GM18861 (cell line): ENCODE measurements around the gene NTMT1.
"Not testable (repeated sequence)": the region's sequence is repeated elsewhere in the genome, so short reads cannot be mapped to it uniquely, and the experiment has no call there.

ENCODE experiments used
- ATAC-seq: cut with Tn5 transposase; IDR thresholded peaks from one replicate; pipeline ENCODE4 v1.9.1; 2021; ENCODE audit not compliant: unreplicated experiment

NTMT1 gene

DNA sequence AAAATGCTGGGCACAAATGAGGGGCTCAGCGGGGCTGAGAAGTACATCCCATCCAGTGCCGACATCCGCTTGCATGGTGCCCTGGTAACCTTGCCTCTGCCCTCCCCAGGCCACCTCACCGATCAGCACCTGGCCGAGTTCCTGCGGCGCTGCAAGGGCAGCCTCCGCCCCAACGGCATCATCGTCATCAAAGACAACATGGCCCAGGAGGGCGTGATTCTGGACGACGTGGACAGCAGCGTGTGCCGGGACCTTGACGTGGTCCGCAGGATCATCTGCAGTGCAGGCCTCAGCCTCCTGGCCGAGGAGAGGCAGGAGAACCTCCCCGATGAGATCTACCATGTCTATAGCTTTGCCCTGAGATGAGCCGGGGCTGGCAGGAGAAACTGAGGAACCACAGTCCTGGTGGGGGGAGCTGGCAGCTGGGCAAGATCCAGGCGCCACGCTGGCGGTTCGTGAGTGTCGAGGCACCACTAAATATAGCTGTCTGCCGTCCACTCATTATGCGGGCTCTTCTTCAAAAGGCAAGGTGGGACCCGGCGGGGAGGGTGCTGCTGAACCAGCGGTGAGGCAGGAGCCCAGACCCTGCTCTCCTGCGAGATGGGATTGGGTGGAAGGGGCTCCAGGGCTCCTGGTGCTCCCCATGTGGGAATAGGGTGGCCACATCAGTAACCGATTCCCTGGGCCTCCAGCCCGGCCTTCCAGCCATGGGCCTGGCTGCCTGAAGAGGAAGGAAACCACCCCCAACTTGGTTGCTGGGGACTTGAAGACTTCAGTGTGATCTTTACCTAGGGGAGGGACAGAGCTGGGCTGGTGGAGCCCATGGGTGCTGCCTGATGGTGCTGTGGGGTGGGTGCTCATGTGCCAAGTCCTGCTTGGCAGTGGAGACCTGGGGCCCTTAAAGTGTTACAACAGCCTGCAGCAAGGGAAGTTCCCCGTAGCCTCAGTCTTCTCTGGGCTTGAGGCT is 9.4 kb downstream of the NTMT1 start:
- ATAC-seq = no peak

DNA sequence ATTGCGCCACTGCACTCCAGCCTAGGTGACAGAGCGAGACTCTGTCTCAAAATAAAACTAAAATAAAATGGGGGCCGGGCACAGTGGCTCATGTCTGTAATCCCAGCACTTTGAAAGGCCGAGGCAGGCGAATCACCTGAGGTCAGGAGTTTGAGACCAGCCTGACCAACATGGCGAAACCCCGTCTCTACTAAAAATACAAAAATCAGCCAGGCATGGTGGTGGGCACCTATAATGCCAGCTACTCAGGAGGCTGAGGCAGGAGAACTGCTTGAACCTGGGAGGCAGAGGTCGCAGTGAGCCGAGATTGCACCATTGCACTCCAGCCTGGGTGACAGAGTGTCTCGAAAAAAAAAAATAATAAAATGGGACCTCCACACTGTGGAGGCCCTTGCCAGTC is 10.4 kb downstream of the NTMT1 start:
- ATAC-seq = not testable (repeated sequence)

DNA sequence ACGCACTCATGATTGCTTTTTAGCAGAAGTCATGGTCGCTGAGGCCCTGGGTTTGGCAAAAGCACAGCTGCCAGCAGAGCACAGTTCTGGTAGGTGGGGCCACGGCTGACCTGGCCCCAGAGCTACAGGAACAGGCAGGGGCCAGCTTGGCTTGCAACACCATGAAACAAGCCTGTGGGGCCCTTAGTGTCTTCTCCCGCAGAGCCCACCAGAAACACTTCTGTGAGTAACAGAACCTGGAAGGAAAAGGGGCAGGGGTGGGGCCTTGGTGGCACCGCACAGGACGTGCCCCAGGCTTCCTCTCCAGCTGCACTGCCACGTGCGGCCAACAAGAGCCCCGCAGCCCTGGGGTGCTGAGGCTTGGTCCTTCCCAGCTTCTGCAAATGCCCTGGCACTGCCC is 11.1 kb downstream of the NTMT1 start:
- ATAC-seq = no peak

DNA sequence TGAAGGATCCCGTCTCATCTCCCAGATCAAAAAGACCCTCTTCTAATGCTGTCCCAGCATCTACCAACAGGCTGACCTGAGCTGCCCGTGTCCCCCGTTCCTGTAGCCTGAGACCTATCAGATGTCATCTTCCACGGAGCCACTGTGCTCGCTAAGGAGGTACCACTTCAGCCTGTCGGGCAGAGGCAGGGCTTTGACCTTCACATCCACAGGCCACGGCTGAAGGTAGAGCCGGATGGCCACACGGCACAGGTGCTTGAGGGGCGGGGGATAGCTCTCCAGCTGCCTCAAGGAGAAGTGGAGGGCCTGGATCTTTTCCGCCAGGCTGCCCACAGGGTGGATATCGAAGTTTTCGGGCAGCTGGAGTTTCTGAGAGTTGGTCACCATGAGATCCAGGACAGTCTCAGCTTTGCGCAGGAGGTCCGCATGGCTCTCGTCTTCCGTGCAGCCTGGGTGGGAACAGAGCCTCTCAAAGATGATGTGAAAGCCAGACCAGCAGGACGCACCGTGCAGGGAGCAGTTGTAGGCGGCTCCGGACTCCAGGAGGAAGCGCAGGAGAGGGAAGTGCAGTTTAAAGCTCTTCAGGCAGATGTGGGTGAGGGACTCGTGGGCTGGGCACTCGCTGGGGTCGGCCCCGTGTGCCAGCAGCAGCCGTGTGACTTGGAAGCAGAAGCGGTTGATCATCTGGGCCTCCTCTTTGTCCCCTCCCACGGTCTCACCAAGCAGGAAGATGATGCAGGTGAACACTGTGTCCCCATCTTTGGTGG is 11.9 kb downstream of the NTMT1 start:
- no peak for ATAC-seq

DNA sequence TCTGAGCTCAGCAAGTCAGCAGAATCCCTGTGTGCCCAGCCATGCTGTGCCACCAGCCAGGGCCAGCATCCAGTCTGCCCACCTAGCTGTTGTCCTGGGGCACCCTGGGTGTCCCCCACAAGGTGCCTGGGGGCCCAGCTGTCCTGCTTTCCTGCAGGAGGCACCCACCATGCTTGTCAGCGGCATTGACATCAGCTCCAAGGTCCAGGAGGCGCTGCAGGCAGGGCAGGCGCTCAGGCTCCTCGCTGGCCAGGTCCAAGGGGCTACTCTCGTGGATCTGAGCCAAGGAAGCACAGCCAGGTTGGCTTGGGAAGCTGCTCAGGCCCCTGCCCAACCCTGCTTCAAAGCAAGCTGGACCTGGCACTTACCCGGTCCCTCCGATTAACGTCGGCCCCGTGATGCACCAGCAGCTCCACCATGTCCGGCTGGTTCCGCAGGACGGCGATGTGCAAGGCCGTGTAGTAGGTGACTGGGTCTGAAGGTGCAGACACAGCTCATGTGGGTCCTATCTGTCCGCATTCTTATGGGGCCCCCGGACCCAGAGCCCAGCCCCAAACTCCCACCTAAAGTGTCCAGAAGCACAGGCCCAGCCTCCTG is 13.2 kb downstream of the NTMT1 start:
- ATAC-seq = no peak

DNA sequence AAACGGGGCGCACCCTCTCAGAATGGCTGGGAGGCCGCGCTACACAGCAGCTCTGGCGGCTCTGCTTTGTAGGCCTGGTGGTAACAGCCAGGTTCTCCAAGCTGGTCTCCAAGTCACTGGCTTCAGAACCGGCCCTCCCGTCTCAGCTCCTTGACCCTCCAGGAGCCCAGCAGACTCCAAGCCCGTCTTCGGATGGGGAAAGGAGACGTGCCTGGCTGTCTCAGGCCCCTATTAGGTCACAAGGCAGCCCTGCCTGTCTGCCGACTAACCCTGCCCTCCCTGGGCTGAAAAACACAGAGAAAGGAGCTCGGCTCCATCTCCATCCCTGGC is 13.8 kb downstream of the NTMT1 start:
- no peak for ATAC-seq

DNA sequence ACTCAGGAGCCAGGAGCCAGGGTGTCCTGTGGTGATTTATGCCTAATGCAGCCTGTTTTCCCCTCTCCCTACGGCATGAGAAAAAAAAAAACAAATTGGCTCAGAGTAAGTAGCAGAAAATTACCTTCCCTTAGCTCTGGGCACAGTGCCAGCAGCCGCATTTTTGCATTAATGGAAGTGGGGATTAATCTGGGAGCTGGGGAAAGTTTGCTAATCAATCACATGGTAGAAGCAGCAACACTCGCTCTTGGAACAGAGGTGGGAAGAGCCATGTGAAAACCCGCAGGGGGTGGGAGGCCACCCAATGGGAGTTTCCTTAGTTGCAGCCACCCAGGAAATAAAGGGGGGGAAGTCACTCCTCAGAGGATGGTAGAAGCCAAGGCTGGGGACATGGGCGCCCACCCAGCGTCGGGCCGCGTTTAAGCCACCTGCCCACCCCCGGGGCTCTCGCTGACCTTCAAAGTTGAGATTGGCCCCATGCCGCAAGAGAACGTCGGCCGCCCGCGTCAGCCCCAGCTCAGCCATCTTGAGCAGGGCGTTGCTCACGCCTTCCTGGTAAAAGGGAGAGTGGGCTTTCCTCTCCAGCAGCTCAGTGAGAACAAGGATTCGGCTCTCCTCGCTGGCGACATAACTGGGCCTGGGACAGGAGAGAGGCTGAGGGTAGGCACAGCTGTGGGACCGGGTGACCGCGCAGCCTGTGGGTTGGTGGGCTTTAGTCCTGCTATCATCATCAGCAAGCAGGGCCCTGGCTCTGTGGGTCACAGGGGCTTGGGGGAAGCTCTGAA is 14.3 kb downstream of the NTMT1 start:
- no peak for ATAC-seq

DNA sequence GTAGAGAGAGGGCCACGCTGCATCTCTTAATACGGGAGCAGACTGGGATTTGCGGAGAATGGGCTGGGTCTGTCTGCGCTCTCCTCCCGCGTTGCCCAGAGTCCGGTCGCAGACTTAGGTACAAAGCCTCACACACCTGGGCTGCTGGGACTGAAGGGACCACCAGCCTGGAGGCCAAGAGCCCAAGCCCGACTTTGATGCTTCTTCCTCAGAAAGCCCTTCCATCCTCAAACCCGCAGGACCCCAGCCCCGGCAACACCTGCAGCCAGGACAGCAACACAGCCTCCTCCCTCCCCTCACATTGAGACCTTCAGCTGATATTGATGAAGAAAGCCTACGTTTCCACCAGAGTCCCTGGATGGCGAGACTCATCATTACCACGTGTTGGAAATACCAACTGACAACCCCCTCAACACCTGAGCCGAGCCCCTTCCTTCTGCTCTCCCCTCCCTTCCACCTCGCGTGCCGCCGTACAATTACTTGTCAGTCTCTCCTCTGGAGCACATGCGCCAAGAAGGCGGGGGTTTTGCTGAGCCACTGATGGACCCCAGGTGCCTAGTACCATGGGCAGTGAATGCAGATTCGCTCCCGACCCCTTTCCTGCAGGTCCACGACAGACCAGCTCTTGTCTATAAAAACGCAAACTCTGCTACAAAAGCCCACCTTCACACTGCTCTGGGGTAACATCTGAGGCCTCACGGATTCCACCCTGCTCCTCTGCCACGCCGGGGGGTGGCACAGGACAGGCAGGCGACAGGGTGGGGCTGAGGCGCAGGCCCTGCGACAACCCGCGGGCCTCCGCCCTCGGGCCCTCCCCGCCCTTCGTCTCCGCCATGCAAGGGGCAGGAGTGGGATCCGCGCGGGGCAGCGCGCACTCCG is 15.1 kb downstream of the NTMT1 start:
- no peak for ATAC-seq

DNA sequence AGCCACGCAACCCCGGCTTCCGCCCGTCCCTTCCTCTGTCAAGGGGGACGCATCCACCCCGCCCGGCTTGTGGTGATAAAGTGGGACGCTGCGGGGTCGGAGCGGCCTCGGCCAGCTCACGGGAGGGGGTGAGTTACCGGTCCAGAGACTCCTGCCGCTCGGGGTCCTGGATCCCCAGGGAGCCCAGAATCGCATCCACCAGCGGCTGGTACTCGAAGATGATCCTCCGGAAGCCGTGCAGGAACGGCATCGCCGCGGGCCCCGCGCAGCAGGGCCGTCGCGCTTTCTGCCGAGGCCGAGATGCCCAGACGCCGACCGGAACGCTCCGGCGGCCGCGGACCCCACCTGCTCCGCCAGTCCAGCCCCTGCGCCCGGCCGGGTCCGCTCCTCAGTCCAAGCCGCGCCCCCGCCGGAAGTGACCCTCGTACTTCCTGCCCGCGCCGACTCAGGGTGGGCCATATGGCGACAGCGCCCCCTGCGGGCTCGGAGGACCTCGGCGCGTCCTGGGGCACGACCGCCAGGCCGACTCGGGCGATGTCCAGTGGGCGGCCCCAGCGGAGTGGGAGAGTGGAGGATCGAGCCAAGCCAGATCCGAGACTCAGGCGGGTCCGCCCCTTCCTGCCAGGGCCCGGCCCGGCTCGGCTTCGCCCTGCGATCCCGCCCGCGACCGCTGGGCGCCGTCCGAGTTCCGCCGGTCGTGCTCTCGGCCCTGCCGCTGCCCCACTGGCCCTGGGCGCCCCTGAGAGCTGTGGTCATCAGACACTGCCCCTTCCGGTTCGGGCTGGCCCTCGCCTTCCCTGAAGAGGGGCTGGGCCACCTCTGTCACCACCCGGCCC is 16.0 kb downstream of the NTMT1 start, which contains the start of gene ASB6:
ASB6 (minus strand) TSS at position 402 of the 836 bp plus-strand sequence; CDS start at position 250, 152 bp downstream.
- peak; percentile 81 for ATAC-seq

DNA sequence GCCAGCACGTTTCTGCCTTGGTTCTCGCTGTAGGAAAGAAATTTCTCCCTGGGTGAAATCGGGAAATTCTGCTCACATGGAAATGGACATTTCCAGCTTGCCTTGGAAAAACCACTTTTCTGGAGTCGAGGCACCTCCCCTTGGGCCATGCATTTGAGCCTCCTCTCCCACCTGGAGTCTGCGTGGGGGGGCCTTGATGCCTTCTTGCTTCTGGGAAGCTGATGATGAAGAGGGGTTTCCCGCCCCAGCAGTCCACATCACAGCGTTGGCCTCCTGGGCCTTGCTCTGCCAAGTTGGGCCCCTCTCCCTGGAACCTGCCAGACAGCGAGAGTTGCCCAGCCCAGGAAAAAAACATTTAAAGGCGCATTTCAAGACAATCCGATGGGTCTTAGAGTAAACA is 17.7 kb downstream of the NTMT1 start:
- no peak for ATAC-seq

DNA sequence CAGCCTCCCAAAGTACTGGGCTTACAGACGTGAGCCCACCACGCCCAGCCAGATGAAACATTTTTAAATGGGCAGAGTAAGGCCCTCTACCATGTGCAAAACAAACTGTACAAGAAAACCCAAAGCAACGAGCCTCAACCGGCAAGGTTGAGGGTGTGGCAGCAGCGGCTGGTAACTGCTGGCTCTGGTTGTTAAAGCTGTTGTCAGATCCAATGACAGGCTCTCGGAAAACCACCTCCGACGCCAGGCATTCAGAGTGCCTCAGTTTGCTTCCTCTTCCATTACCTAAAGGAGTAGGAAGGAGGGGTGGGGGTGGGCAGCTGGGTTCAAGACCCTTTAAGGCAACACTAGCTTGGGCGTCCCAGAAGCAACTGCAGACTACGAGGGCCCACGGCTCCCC is 18.4 kb downstream of the NTMT1 start:
- no peak for ATAC-seq

DNA sequence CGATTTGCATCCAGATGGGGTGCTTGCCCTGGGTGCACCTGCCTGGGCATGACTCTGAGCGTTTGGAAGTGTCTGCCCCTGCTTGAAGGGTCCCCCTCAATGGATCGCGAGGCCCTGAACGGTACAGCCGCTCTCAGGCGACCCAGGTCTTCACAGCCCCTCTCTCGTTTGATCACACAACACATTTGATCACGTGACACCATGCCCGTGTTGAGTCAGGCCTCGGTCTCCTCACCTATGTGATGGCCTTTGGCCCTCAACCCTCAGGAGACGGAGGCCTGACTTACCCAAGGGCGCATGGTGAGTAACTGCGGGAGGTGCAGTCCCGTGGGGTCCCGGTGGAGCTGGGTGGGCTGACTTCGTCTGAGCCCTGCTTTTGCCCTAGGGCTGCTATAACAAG is 18.9 kb downstream of the NTMT1 start:
- no peak for ATAC-seq

DNA sequence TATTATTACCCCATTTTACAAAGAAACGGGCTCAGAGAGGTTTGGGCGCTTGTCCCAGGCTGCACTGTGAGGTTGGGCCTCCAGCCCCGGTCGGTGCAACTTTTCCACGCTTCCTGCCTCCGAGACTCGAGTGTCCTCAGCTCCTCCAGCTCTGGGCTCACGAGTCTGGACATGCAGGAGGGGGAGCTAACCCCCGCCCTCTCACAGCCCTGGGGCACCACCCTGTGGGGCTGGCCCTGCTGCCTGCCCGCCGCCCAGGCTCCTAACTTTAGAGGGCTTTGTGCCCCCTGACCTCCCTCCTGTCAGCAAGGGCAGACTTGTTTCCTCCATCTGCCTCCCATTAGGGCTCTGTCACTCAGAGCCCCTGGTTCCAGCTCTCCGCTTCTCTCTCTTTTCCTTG is 20.3 kb downstream of the NTMT1 start:
- no peak for ATAC-seq

DNA sequence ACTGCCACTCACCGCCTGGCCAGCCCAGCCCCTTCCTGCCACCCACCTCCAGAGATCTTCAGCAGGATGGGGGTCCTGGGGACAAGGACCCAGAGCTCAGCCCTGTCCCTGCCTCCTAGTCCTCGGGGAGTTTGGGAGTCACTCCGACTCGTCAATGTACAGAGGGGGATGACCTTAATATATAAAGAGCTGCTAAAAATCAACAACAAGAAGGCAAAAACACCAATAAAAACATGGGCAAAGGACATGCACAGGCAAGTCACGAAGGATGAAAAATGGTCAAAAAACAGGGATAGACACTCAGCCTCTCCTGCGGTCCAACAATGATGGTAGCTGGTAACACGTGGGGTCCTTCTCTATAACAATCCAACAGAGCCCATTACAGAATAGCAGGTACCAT is 20.7 kb downstream of the NTMT1 start:
- no peak for ATAC-seq

DNA sequence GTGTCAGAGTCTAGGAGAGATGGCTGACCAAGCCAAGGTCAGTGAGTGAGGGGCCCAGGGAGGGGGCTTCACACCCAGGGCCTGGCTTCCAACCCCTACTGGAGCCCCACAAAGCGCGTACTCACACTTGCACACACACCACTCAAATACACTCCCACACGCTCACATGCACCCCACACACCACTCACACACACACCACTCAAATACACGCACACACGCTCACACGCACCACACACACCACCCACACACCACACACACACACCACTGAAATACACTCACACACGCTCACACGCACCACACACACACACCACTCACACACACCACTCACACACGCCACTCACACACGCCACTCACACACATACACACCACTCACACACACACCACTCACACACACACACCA is 21.7 kb downstream of the NTMT1 start:
- ATAC-seq = no peak

DNA sequence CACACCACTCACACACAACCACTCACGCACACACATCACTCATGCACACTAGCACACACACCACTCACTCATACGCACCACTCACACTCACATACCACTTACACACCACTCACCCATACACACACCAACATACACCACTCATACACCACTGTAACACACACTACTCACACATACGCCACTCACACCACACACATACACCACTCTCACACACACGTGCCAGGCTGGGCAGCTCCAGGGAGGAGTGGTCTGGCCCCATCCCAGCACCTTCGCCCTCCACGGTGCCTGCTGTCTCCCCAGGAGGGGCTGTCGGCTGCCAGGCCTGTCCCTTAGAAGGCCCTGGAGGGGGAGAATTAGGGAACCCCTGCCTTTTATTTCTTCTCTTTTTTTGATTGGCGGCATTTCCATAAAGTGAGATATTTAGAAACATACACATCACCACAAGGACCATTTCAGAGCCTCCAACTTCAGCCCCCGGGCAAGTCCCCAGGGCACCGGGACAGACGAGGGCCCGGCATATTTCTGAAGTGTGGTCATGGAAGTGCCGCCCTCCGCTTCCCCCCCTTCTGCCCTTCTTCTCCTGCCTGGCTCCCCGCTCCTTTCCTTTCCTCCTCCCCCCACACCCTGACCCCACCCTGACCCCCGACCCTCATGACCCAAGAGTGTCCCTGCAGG is 22.3 kb downstream of the NTMT1 start:
- no peak for ATAC-seq

DNA sequence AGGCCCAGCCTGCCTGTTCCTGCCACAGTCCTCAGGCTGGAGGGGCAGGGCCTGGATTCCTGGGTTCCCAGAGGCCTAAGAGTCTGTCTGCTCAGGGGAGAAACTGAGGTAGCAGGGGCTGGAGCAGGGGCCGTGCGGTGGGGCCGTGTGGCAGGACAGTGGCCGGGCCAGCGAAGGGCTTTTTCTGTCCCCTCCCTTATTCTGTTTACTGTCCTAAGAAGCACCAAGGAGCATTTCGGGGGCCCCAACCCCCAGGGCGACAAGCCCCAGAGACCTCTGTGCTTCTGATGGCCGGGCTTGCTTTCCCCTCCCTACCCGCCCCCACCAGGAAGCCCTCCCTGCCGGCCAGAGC is 22.8 kb downstream of the NTMT1 start:
- no peak for ATAC-seq
